IPS-15b (cell line): ENCODE results near the gene SLITRK3.

Source experiments
- H3K27me3 ChIP-seq: one replicate; pipeline ENCODE4 v1.6.1; 2013; ENCODE audit warnings: low read length; ENCODE audit not compliant: control insufficient read depth, insufficient read depth
- H3K36me3 ChIP-seq: one replicate; pipeline ENCODE4 v1.6.1; 2013; ENCODE audit warnings: low read length; ENCODE audit not compliant: control insufficient read depth, insufficient read depth
- H3K4me1 ChIP-seq: one replicate; pipeline ENCODE4 v1.6.1; 2013; ENCODE audit warnings: mild to moderate bottlenecking, low read length; ENCODE audit not compliant: control insufficient read depth, insufficient read depth
- H3K4me3 ChIP-seq: one replicate; pipeline ENCODE4 v1.5.1; 2013; ENCODE audit warnings: low read depth, low read length
- H3K9ac ChIP-seq: one replicate; pipeline ENCODE4 v1.6.1; 2013; ENCODE audit warnings: low read depth, mild to moderate bottlenecking, low read length
- H3K9me3 ChIP-seq: one replicate; pipeline ENCODE4 v1.6.1; 2013; ENCODE audit warnings: mild to moderate bottlenecking, low read length; ENCODE audit not compliant: control insufficient read depth, insufficient read depth

SLITRK3 gene

GRCh38 chr3:165204445-165204844, 8.3 kb upstream of the SLITRK3 start:
- peaks cover 12% of the 10 kb centered on the region for H3K27me3 ChIP-seq
- no peaks in the 10 kb centered on the region for H3K4me1 ChIP-seq
- no peaks in the 10 kb centered on the region for H3K36me3 ChIP-seq
- no peak overlapping the region for H3K9ac ChIP-seq
- no peak overlapping the region for H3K4me3 ChIP-seq
- H3K9me3 ChIP-seq = no peaks in the 10 kb centered on the region

- H3K9ac ChIP-seq = no peak overlapping the region
- no peaks in the 10 kb centered on the region for H3K4me1 ChIP-seq
- no peak overlapping the region for H3K4me3 ChIP-seq
- H3K9me3 ChIP-seq = no peaks in the 10 kb centered on the region
- H3K27me3 ChIP-seq = peaks cover 26% of the 10 kb centered on the region
- no peaks in the 10 kb centered on the region for H3K36me3 ChIP-seq
These were observed 6.8 kb upstream of the SLITRK3 start for GRCh38 chr3:165202995-165203394.

GRCh38 chr3:165201964-165202363, 5.8 kb upstream of the SLITRK3 start:
- Histone ChIP-seq H3K9me3 (no peaks in the 10 kb centered on the region), H3K36me3 (no peaks in the 10 kb centered on the region), H3K4me1 (no peaks in the 10 kb centered on the region), H3K9ac (no peak overlapping the region), H3K27me3 (peaks cover 26% of the 10 kb centered on the region), H3K4me3 (no peak overlapping the region)

- H3K4me3 ChIP-seq = peak overlapping the region; percentile 84
These were observed 1.3 kb upstream of the SLITRK3 start for GRCh38 chr3:165197481-165197800.

GRCh38 chr3:165196577-165197480, 645 bp upstream of the SLITRK3 start:
- no peak overlapping the region for H3K9ac ChIP-seq
- H3K4me1 ChIP-seq = peaks cover 5% of the 10 kb centered on the region
- H3K9me3 ChIP-seq = no peaks in the 10 kb centered on the region
- H3K4me3 ChIP-seq = peak overlapping the region; percentile 84
- no peaks in the 10 kb centered on the region for H3K36me3 ChIP-seq
- H3K27me3 ChIP-seq = peaks cover 56% of the 10 kb centered on the region

More at GRCh38 chr3:165197481-165197800, 1.3 kb upstream of the SLITRK3 start:
- no peaks in the 10 kb centered on the region for H3K9me3 ChIP-seq
- H3K4me1 ChIP-seq = no peaks in the 10 kb centered on the region
- no peaks in the 10 kb centered on the region for H3K36me3 ChIP-seq
- H3K27me3 ChIP-seq = peaks cover 56% of the 10 kb centered on the region
- H3K9ac ChIP-seq = no peak overlapping the region

GRCh38 chr3:165195241-165195639, 944 bp downstream of the SLITRK3 start:
- H3K4me1 ChIP-seq = peaks cover 7% of the 10 kb centered on the region
- H3K4me3 ChIP-seq = peak overlapping the region; percentile 84
- no peaks in the 10 kb centered on the region for H3K36me3 ChIP-seq
- H3K9ac ChIP-seq = peak overlapping the region; percentile 38
- H3K9me3 ChIP-seq = no peaks in the 10 kb centered on the region
- peaks cover 56% of the 10 kb centered on the region for H3K27me3 ChIP-seq

- H3K4me1 ChIP-seq = peaks cover 7% of the 10 kb centered on the region
- H3K27me3 ChIP-seq = peaks cover 56% of the 10 kb centered on the region
- H3K9me3 ChIP-seq = no peaks in the 10 kb centered on the region
- peak overlapping the region; percentile 84 for H3K4me3 ChIP-seq
- H3K36me3 ChIP-seq = no peaks in the 10 kb centered on the region
- no peak overlapping the region for H3K9ac ChIP-seq
These were observed 1.5 kb downstream of the SLITRK3 start for GRCh38 chr3:165194511-165195240.

GRCh38 chr3:165193366-165194254, 2.6 kb downstream of the SLITRK3 start:
- Histone ChIP-seq H3K9ac (no peak overlapping the region), H3K27me3 (peaks cover 48% of the 10 kb centered on the region), H3K4me3 (peak overlapping the region; percentile 84), H3K36me3 (no peaks in the 10 kb centered on the region), H3K4me1 (peaks cover 7% of the 10 kb centered on the region), H3K9me3 (no peaks in the 10 kb centered on the region)

- Histone ChIP-seq H3K4me1 (peaks cover 7% of the 10 kb centered on the region), H3K9ac (no peak overlapping the region), H3K9me3 (no peaks in the 10 kb centered on the region), H3K36me3 (no peaks in the 10 kb centered on the region), H3K27me3 (peaks cover 39% of the 10 kb centered on the region), H3K4me3 (peak overlapping the region; percentile 84)
These were observed 3.5 kb downstream of the SLITRK3 start for GRCh38 chr3:165192610-165193192.

- no peaks in the 10 kb centered on the region for H3K9me3 ChIP-seq
- H3K4me3 ChIP-seq = no peak overlapping the region
- H3K36me3 ChIP-seq = no peaks in the 10 kb centered on the region
- peaks cover 7% of the 10 kb centered on the region for H3K4me1 ChIP-seq
- H3K9ac ChIP-seq = no peak overlapping the region
- H3K27me3 ChIP-seq = peaks cover 28% of the 10 kb centered on the region
These were observed 4.7 kb downstream of the SLITRK3 start for GRCh38 chr3:165191491-165191890.

GRCh38 chr3:165188452-165188851, 7.7 kb downstream of the SLITRK3 start:
- Histone ChIP-seq H3K27me3 (peaks cover 3% of the 10 kb centered on the region), H3K36me3 (no peaks in the 10 kb centered on the region), H3K9ac (no peak overlapping the region), H3K9me3 (no peaks in the 10 kb centered on the region), H3K4me3 (no peak overlapping the region), H3K4me1 (peaks cover 7% of the 10 kb centered on the region)
